Skin of body (tissue), 2 donors: ENCODE results near the gene GPHN. TPM values are rescaled to one million over a fixed set of nuclear protein-coding genes. Genes with fewer than 3 reads are reported as not detected.

Experiments used
- DNase-seq: peaks from one replicate; lab custom pipeline; 2025; lab: John Stamatoyannopoulos, UW
- total RNA-seq: library from RNA; depleted of rRNA; stranded (reverse); fragments of >200 nt; gene quantifications from one replicate; pipeline ENCODE4 v1.2.3, GENCODE V29; 2014

Gene GPHN
- total RNA-seq, 1 donor from 2014 or later, result 31.6 TPM

GRCh38 chr14:66596241-66596985, 88.5 kb downstream of the GPHN start:
- DNase-seq, result no peak

- DNase-seq, result no peak
Measured at GRCh38 chr14:66600416-66600815, 92.5 kb downstream of the GPHN start.

- DNase-seq, result no peak
Measured at GRCh38 chr14:66601932-66602578, 94.1 kb downstream of the GPHN start.

GRCh38 chr14:66603945-66604344, 96.0 kb downstream of the GPHN start:
- no peak for DNase-seq

- no peak for DNase-seq
Measured at GRCh38 chr14:66606826-66607225, 98.9 kb downstream of the GPHN start.

- DNase-seq, result no peak
Measured at GRCh38 chr14:66610154-66610563, 102.2 kb downstream of the GPHN start.

GRCh38 chr14:66613344-66613743, 105.4 kb downstream of the GPHN start:
- DNase-seq, result no peak

- no peak for DNase-seq
Measured at GRCh38 chr14:66619952-66620351, 112.0 kb downstream of the GPHN start.

GRCh38 chr14:66623838-66624237, 115.9 kb downstream of the GPHN start:
- DNase-seq, result no peak

- peak; percentile 46 for DNase-seq
Measured at GRCh38 chr14:66624336-66624937, 116.5 kb downstream of the GPHN start.

GRCh38 chr14:66628636-66629035, 120.7 kb downstream of the GPHN start:
- no peak for DNase-seq

GRCh38 chr14:66629499-66629898, 121.6 kb downstream of the GPHN start:
- no peak for DNase-seq

GRCh38 chr14:66634876-66635275, 126.9 kb downstream of the GPHN start:
- DNase-seq, result no peak

GRCh38 chr14:66635435-66635834, 127.5 kb downstream of the GPHN start:
- no peak for DNase-seq

GRCh38 chr14:66636240-66636639, 128.3 kb downstream of the GPHN start:
- no peak for DNase-seq

GRCh38 chr14:66638689-66639088, 130.7 kb downstream of the GPHN start:
- no peak for DNase-seq

- DNase-seq, result no peak
Measured at GRCh38 chr14:66641861-66642635, 134.1 kb downstream of the GPHN start.

GRCh38 chr14:66643344-66643743, 135.4 kb downstream of the GPHN start:
- DNase-seq, result no peak

- no peak for DNase-seq
Measured at GRCh38 chr14:66645716-66646115, 137.8 kb downstream of the GPHN start.

GRCh38 chr14:66649498-66649897, 141.6 kb downstream of the GPHN start:
- no peak for DNase-seq

GRCh38 chr14:66650491-66650911, 142.6 kb downstream of the GPHN start:
- no peak for DNase-seq
